ENCODE results near the gene MGMT.

Gene MGMT

DNA sequence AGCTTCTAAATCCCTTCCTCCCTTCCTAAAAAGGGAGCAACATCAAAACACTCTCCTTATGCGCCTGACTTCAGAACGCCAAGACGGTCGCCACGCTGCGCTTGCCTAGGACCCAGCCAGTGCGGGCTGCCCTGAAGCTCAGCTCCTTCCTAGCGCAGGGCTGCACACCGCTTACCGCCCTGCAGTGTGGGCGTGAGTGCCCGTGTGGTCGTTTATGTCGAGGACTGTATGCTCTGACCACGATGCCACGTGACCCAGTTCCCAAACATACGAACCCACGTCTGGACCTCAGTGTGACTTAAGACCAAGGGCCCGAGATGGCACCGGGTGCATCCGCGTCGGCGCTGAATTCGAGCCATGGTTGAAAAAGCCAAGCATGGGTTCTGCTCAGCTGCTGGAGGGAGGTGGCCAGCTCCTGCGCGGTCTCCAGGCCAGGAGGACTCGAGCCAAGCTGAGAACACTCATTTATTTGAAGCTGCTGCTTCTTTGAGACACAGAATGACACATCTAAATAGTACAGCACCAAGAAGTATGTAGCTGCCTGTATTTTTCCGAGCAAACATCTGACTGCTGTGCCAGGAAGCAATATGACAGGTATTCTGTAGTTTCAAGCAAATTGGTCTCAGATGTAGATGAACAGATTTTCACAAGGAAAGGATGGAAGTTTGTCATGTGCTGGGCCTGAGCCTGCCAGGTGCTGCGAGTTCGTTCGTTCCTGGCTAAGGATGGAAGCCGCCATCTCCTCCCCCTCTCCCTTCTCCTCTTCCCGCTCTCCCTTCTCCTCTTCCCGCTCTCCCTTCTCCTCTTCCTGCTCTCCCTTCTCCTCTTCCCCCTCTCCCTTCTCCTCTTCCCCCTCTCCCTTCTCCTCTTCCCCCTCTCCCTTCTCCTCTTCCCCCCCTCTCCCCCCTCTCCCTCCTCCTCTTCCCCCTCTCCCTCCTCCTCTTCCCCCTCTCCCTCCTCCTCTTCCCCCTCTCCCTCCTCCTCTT is 312.4 kb downstream of the MGMT start:
- DNase-seq: no peak

DNA sequence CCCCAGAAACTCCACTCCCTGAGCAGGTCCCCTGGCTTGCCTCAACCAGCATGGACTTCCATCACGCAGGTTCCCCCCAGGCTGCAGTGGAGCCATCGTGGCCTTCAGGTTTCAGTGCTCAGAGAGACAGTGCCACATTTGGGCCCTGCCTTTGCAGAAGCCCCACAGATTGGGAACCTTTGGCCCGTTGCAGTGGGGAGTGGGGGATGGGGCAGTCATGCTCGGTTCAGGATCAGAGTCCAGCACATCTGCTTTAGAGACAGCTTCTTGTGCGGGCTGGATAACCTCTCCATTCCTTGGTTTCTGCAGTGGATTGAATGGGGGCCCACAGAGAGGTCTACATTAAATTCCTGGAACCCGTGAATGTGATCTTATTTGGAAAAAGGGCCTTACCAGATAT is 313.2 kb downstream of the MGMT start:
- no peak for DNase-seq

DNA sequence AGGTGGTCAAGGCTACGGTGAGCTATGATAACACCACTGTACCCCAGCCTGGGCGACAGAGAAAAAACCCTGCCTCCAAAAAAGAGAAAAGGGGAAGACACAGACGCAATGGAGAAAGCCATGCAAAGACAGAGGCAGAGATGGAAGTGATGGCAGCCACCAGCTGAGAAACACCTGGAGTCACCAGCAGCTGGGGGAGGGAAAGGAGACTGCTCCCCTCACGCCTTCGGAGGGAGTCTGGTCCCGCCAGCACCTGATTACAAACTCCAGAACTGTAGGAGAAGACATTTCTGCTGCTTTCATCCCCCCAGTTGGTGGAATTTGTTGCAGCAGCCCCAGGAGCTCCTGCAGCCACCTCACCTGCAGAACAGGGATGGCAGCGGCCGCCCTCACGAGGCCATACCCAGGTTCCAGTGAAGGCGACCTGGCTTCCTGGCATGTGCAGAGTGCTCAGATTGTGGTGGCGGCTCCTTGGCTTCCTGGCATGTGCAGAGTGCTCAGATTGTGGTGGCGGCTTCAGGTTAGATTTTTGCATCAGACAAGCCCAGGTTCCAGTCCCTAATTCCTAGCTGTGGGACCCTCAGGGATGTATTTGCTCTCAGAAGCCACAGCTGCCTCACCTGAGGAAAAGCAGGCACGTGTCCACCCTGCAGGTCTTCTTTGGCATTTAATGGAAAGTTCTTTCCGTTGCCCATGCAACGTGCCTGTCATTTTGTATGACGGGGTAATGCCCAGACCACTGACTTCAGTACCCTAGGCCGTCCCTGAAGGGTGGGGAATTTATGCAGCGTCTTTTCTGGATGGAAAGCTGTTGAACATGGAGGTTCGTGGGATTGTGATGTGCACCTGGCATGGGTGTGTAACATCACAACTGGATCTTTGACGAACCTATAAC is 314.1 kb downstream of the MGMT start:
- no peak for DNase-seq

DNA sequence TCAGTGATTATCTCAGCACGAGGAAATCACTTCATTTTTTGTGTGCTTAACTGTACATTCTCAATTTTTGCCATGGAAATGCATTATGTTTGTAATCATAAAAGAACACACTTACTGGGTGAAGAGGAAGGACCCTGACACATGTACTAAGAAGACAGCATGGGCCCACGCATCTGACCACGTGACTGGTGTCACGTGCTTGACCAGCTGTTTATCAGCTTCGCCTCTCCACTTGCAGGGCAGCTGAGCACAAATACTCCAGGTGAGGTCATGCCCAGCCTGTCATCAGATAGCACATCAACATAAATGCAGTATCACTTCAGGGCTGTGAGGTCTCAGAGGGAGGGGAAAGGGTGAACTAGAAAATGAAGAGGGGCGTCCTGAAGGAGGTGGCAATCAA is 317.2 kb downstream of the MGMT start:
- DNase-seq: no peak

DNA sequence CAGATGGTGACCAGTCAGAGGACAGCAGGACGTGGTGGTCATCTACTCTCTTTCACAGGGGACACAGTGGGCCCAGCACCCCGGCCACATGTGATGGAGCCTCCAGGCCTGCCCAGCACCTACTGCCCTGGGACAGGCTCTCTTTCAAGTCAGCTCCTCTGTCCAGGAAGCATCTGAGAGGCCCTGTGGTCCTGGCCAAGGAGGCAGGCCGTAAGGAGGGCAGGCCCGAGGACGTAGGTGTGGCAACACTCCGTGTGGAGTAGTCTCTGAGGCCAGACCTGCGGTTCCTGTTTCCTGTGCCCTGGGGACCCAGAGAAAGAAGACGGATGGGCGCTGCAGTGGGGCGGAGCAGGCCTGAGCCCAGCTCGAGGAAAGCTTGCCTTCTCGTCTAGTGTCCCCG is 317.9 kb downstream of the MGMT start:
- no peak for DNase-seq

DNA sequence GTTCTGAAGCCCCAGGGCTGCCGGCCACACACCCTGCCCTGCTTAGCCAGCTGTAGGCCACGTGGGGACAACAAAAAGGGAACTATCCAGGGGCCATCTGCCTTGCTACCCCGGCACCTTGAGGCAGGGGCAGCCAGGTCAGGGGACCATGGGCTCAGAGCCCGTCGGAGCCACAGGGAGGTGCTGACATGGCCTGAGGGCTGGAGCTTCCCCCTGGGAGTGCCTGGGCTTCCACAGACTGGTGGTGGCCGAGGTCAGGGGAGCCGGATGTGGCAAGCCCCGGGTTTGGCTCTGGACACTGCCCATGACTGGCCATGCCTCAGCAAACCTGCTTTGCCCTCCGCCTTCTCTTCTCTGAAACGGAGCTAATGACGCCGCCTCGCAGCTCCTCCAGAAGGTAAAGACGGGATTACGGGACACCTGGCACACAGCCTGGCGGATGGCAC is 318.5 kb downstream of the MGMT start:
- no peak for DNase-seq

DNA sequence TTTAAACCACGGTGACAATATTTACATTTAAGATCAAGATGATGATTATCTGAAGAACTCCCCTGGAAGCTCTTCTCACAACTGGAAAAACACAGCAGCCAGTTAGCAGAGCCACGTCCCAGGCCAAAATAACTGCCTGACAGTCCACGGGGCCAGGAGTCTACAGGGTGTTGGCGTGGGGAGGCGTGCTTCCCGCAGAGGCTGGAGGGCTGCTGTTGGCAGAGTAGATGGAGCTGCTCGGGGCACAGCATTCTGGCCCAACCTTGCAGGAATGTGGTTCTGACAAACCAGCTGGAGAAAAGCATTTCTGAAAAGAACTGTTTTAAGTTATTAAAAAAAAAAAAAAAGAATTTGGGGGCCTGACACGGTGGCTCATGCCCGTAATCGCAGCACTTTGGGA is 319.2 kb downstream of the MGMT start:
- no peak for DNase-seq

DNA sequence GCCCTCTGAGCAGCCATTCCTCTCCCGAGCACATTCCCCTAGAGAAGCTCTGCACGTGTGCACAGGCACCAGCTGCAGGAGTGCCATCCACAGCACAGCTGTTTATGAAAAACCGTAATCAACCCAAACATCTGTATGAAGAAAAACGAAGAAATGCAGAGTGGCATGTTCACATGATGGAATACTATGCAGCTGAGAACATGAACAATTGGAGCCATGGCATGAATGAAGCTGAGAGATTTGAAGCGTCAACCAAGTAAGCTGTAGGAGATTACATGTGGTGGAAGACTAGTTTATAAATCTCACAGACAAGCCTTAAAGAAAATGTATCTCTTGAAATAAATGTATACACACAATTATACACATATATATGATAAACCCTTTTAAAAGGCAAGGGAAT is 320.5 kb downstream of the MGMT start:
- no peak for DNase-seq

DNA sequence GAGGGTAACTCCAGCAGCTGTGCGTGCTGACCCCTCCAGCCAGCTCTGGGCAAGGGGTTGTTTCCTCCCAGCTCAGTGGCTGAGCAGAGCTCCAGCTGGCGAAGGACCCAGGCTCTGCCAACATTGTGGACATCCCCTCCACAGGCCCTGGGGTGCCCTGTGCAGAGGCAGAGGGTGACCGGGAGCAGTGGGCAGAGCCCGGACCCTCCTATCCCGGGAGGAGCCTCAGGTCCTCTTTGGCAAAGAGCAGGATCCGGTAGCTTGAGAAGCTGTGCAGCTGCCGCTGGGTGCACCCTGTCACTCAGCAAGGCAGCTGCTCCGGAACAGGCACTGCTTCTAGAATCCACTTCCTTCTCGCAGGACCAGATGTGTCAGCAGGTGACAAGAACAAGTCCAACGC is 321.2 kb downstream of the MGMT start:
- DNase-seq: no peak

DNA sequence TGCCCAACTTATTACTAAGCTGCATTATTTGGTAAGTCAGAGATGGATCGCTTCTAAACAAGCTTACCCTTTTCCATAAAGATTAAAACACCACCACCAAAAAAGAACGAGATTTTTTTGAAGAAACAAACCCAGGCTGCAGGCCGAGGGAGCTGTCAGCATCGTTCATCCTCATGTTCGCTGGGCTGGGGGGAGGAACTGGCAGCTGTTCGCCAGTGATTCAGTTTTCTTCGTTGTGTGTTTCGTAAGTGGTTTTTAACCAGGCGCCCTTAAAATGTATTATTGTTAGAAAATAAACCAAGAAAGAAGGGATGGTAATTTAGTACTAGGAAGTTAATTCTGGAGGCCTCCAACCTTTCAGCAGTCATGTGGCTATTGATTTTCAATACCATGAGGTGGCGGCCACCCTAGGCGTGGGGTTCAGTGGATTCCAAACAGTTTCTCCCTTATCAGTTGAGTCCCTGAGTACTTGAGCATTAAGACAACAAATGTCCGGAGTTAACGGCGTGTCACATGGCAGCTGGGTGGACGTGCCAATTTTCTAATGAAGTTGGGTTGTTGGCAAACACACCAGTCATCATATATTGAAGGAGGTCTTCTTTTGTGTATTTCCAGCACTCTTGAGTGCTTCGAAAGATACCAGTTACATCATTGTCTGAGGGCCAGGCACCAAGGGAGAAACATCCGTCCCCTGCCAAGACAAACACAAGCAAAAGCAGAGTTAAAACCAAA is 323.8 kb downstream of the MGMT start:
- DNase-seq: no peak

DNA sequence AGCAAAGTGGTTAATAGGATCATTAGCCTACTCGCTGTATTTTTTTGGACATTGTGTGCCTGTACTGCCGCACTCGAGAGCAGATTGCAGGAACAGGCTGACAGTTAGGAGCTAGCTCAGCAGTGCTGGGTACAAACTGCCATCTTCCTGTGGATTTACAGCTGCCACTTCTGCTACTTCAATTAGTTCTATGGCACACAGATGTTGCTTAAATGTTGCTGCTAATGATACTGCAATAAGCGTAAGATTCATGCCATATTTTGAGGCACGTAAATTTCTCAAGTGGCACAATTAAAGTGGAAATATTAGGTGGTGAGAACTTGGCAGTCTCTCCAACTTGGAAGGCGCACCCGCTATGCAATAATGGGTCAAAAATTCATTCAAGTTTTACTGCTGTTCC is 325.1 kb downstream of the MGMT start:
- DNase-seq: no peak

DNA sequence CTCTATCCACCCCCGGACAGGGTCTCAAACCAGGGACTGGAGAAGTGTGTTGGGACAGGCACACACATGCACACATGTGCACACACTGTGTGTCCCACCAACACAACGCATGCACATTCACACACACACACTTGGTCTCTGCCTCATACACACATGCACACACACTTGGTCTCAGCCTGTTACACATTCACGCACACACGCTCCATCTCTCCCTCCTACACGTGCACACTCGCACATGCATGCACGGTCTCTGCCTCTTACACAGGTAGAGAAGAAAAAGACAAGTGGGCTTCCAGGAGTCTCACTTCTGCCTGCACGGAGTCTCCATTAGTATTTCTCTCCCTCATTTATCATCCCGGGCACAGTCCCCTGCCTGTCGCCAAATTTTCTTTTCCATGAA is 325.8 kb downstream of the MGMT start:
- no peak for DNase-seq

DNA sequence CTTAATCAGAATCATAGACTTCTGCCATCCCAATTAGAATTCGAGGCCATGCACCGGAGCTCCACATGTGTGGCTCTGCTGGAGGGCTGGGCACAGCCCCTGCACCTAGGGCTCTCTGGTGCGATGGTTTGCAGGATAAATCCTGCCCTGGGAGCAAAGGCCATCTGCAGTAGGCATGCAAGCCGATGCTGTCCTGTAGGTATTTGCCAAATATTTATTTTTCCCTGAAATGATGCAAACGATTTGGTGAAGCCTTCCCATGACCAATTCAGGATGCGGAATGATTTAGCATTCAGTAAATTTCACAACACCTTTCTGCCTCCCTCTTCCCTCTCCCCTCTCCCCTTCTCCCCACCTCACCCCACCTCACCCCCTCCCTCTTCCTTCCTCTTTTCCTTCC is 326.4 kb downstream of the MGMT start:
- DNase-seq: no peak

DNA sequence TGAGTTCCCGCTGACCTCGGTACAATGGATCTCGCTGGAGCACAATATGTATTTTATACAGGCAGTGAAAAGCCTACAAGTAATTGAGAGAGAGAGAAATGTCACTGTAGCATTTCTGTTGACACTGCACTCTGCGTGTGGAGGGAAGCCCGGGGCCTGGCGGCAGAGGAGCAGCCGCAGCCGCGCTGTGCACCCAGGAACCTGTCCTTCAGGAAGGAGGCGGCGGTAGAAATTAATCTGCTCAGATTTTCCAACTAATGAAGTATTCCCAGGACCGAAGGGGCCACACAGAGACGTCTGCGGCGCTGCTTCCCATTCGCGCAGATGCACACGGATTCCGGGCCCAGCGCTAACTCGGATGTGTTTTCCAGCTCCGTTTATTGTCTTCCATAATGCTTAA is 327.0 kb downstream of the MGMT start:
- DNase-seq: no peak

DNA sequence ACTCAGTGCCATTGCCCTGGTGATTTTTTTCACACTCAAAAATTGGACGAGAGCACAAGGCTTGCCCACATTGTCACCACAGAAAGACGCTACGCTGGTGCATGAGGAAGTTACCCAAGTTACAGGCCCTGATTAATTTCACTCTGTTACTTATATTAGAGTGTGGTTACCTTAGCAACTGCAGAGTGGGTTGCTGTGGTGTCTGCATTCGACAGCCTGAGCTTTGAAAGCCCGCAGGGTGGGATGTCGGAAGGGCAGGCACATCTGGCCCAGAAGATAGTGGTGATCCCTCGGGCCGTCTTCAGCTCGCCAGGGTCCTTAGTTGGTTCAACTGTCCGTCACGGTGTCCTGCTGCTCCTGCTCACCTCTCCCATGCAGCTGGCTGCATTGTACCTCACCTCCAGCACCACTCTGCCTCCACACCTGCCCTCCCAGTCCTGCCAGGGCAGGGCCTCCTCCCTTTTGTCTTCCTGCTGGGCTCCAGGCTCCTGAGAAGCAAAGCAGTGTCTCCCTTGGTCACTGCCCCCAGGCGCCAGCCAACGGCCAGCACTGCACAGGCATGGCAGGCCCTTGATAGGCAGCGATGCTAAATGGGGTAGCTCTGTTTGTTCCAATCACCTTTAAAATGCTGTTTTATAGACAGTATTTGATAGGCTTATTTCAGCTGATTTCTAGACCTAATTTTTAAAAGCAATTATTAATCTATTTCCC is 329.8 kb downstream of the MGMT start:
- no peak for DNase-seq

DNA sequence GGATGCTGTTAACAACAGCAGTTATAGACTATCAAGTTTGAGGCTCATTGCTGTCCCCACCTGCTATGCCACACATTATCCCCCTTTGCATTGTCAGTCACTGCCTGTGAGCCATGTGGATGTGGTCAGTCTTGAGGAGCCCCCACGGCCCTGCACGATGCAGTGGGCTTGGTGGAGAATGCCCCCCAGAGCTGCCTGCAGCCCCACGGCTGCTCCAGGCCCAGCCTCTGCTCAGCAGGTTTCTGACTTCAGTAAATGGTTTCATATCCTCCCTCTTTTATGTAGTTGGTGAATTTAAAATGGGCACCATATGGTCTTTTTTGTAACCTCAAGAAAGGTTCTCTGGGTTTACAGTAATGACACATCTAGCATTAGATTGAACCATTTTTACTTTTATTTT is 332.9 kb downstream of the MGMT start:
- no peak for DNase-seq

DNA sequence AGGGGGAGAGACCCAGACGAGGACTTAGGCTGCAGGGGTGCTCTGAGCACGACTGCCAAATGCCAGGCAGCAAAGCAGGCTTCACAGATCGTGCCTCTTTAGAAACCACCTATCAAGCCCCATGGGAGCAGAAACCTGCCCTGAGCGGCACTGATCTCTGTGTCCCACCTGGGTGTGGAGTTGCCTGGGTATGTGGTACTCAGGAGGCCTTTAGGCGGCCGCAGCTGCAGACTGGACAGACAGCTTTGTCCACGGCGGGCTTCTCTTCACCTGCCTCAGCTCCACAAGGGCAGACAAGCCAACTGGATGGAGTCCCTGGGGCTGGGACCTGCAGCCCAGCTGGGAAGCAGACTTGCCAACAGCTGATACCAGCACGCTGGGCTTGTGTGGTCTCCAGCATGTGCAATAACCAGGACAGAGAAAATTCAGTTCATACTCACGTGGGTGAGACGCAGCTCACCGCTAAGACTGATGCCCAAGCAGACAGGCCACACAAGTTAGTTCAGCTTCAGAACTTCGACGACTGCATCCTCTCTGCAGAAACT is 333.8 kb downstream of the MGMT start:
- DNase-seq: no peak

DNA sequence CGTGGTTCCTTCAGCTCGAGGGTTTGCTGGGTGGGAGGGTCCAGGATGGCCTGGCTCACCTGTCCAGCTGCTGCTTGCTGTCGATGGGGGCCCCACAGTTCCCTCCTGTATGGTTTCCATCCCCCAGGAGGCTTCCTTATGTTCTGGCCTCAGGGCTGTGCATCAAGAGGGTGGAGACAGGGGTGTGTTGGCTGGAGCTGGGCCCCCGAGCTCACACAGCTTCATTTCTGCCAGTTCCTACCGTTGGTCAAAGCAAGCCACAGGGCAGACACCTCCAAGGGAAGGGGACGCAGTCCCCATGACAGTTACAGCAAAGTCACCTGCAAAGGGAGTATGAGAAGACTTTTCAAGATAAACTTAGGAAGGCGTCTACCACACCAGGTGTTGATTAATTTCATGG is 340.2 kb downstream of the MGMT start:
- DNase-seq: no peak

DNA sequence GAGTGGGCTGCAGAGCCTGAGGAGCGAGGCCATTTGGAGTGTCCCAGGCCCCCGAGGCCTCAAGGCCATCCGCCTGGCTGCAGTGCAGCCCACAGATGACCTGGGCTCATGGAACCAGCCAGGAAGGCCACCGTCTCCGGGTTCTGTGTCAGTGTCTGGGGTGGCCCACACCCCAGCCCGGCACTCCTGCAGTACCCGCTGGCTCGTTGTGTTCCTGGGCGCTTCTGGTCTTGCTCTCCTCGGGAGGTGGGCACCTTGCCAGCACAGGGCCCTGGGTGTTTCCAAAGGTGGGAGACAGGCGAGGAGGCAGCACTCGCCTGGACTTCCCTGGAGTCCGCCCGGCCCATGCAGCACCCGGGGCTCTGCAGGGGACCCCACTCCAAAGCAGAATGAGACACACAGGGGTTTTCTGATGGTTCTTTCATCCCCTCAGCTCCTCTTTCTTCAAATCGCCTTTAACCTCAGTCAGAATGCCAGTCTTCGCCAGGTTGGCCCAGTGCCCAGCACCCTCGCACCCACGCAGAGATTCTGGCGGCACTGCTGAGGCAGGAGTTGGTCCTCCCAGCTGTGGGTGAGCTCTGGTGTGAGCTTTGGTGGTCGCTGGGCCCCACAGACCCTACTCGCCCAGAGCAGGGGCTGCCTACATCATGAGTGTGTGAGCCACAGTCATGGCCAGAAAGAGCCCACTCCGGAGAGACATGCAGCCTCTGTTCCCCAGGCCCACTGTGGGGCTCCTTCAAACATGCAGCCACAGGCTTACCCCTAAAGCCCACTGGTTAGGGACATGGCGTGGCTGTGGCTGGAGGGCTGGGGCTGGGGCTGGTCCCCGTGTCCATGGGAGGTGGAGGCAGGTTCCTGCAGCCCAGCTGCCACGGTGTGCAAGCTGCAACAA is 341.3 kb downstream of the MGMT start:
- DNase-seq: no peak

DNA sequence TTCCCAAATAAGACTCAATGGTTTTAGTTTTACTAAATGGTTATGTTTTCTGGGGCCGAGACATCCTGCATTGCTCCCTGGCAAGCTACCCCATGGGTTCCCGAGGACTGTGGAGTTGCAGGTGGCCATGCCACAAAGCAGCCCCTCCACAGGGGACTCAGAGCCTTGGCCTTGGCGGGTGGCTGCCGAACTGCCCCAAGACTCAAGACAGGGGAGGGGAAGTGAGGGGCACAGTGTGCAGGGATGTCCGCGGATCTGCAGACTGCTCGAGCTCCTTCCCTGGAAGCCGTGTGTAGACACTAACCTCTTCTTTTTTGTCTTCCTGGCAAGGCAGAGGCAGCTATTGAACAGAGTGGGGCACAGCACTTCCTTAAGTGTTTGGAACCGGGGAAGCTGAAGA is 342.4 kb downstream of the MGMT start:
- no peak for DNase-seq

DNA sequence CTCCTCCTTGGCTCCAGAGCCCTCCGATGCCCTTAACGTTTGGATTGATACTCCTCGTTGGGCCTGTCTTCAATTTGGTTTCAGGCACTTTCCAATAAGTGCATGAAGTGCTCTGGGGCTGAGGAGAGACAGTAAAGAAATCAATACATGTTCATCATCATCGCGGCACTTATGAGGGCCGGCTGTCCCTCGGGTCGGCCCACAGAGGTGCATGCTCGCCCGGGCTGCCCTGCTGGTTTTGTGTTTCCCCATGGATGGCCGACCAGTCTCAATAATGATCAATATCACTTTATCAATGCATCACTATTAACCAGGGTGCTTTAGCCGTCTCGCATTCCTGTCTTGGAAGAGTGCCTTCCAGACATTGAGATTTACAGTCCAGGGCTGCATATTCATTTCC is 342.8 kb downstream of the MGMT start:
- DNase-seq: no peak

Data from T1000 (cell line).